Adipose tissue (tissue), 3 donors: ENCODE data around the gene TANK. TPM values are rescaled to one million over a fixed set of nuclear protein-coding genes. Genes with fewer than 3 reads are reported as not detected.
A peak's percentile ranks its signal among the peaks of the same experiment; 100 is the strongest.
"Not testable (repeated sequence)": the region's sequence is repeated elsewhere in the genome, so short reads cannot be mapped to it uniquely, and the experiment has no call there.

Experiments used
- H3K27ac ChIP-seq: one replicate; pipeline ENCODE4 v1.5.1; 2013; ENCODE audit warnings: low read depth, low read length
- WGBS, 3 donors: extraction: QIAGEN DNeasy Blood & Tissue Kit; methylation state at CpG; one replicate each; pipeline ENCODE4 v1.1.7; 2013; 5-methylcytosine and 5-hydroxymethylcytosine counted together
- polyA plus RNA-seq, 3 donors: library from polyadenylated mRNA; stranded (reverse); fragments of 200-250 nt; gene quantifications; one replicate each; pipeline ENCODE4 v1.2.3, GENCODE V29; 2013
- donor health status: healthy with polysubstance abuse.
- donor health status: Bipolar disorder and iron deficiency.
- donor health status: healthy.

Gene TANK
- polyA plus RNA-seq, 3 donors = 14.2 to 58.8 (median 51.5) TPM

GRCh38 chr2:161161074-161161706 is 962 bp downstream of the TANK start:
- H3K27ac ChIP-seq = peak overlapping the region; percentile 6
- 8 to 10% (median 9%) methylated on average over 13 of the region's 13 CpGs for WGBS, 3 donors

- H3K27ac ChIP-seq = no peak overlapping the region
- 79 to 91% (median 80%) methylated on average over 2 of the region's 2 CpGs for WGBS, 3 donors
Measured at GRCh38 chr2:161163440-161163839, 3.2 kb downstream of the TANK start.

- WGBS, 3 donors = 79 to 91% (median 84%) methylated on average over 6 of the region's 6 CpGs
- H3K27ac ChIP-seq = no peak overlapping the region
Measured at GRCh38 chr2:161164161-161164560, 3.9 kb downstream of the TANK start.

- H3K27ac ChIP-seq = no peak overlapping the region
Measured at GRCh38 chr2:161165266-161165665, 5.0 kb downstream of the TANK start.

- no peak overlapping the region for H3K27ac ChIP-seq
Measured at GRCh38 chr2:161165811-161166210, 5.6 kb downstream of the TANK start.

GRCh38 chr2:161166538-161167409 is 6.5 kb downstream of the TANK start:
- H3K27ac ChIP-seq = no peak overlapping the region
- WGBS, 3 donors = 88 to 93% (median 92%) methylated on average over 6 of the region's 6 CpGs

More at GRCh38 chr2:161165811-161166210, 5.6 kb downstream of the TANK start:
- 57 to 93% (median 70%) methylated on average over 1 of the region's 1 CpG for WGBS, 3 donors

- WGBS, 3 donors = 77 to 91% (median 81%) methylated on average over 2 of the region's 2 CpGs
- no peak overlapping the region for H3K27ac ChIP-seq
Measured at GRCh38 chr2:161169335-161169734, 9.1 kb downstream of the TANK start.

GRCh38 chr2:161170377-161170776 is 10.1 kb downstream of the TANK start:
- 79 to 92% (median 86%) methylated on average over 6 of the region's 6 CpGs for WGBS, 3 donors
- H3K27ac ChIP-seq = no peak overlapping the region

- 58 to 79% (median 65%) methylated on average over 4 of the region's 4 CpGs for WGBS, 3 donors
Measured at GRCh38 chr2:161170958-161171932, 11.0 kb downstream of the TANK start.

GRCh38 chr2:161172901-161173540 is 12.8 kb downstream of the TANK start:
- 93 to 98% (median 97%) methylated on average over 4 of the region's 4 CpGs for WGBS, 3 donors
- H3K27ac ChIP-seq = no peak overlapping the region

More at GRCh38 chr2:161170958-161171932, 11.0 kb downstream of the TANK start:
- no peak overlapping the region for H3K27ac ChIP-seq

- no peak overlapping the region for H3K27ac ChIP-seq
- 97 to 100% (median 98%) methylated on average over 2 of the region's 2 CpGs for WGBS, 3 donors
Measured at GRCh38 chr2:161173541-161174194, 13.4 kb downstream of the TANK start.

GRCh38 chr2:161177969-161178368 is 17.7 kb downstream of the TANK start:
- 56 to 89% (median 75%) methylated on average over 1 of the region's 1 CpG for WGBS, 3 donors

GRCh38 chr2:161178756-161179155 is 18.5 kb downstream of the TANK start:
- H3K27ac ChIP-seq = no peak overlapping the region
- WGBS, 3 donors = 60 to 78% (median 75%) methylated on average over 4 of the region's 4 CpGs

More at GRCh38 chr2:161177969-161178368, 17.7 kb downstream of the TANK start:
- H3K27ac ChIP-seq = no peak overlapping the region

GRCh38 chr2:161190050-161190449 is 29.8 kb downstream of the TANK start:
- no peak overlapping the region for H3K27ac ChIP-seq

GRCh38 chr2:161195602-161196001 is 35.4 kb downstream of the TANK start:
- WGBS, 3 donors = 98 to 99% (median 99%) methylated on average over 4 of the region's 4 CpGs
- H3K27ac ChIP-seq = not testable (repeated sequence)

GRCh38 chr2:161199912-161200701 is 39.9 kb downstream of the TANK start:
- H3K27ac ChIP-seq = no peak overlapping the region
- WGBS, 3 donors = 77 to 78% (median 78%) methylated on average over 4 of the region's 4 CpGs

- WGBS, 3 donors = 84 to 96% (median 84%) methylated on average over 3 of the region's 3 CpGs
Measured at GRCh38 chr2:161204846-161205245, 44.6 kb downstream of the TANK start.

More at GRCh38 chr2:161204846-161205245, 44.6 kb downstream of the TANK start:
- no peak overlapping the region for H3K27ac ChIP-seq
